HepG2 (cell line): ENCODE data around the gene NCLN. TPM values are rescaled to one million over a fixed set of nuclear protein-coding genes. Genes with fewer than 3 reads are reported as not detected.
A peak's percentile ranks its signal among the peaks of the same experiment; 100 is the strongest.

Source experiments
- CBFB ChIP-seq: sonication (generic); formaldehyde crosslinking; IDR thresholded peaks from 2 replicates; pipeline ENCODE4 v1.4.0; 2020; ENCODE audit warnings: missing genetic modification reagents
- CHD2 ChIP-seq: IDR thresholded peaks from 2 replicates; pipeline ENCODE4 v1.6.1; 2011; ENCODE audit warnings: low read depth, low read length, improper control_type of control experiment
- ELF1 ChIP-seq: sonication (generic); formaldehyde crosslinking; IDR thresholded peaks from 2 replicates; pipeline ENCODE4 v1.4.0; 2020; ENCODE audit warnings: missing genetic modification reagents
- FOXA3 ChIP-seq: IDR thresholded peaks from 2 replicates; pipeline ENCODE4 v1.6.1; 2016; ENCODE audit warnings: missing genetic modification reagents, missing compliant biosample characterization
- GATAD1 ChIP-seq: IDR thresholded peaks from 2 replicates; pipeline ENCODE4 v1.6.1; 2016; ENCODE audit warnings: missing genetic modification reagents, missing compliant biosample characterization
- JUNB ChIP-seq: sonication (generic); formaldehyde crosslinking; IDR thresholded peaks from 2 replicates; pipeline ENCODE4 v1.8.0; 2022; ENCODE audit warnings: missing genetic modification reagents, mild to moderate bottlenecking, borderline replicate concordance
- PHF8 ChIP-seq: sonication (generic); formaldehyde crosslinking; IDR thresholded peaks from 2 replicates; pipeline ENCODE4 v1.5.0; 2020; ENCODE audit warnings: missing genetic modification reagents
- ZMYM3 ChIP-seq: sonication (generic); formaldehyde crosslinking; IDR thresholded peaks from 2 replicates; pipeline ENCODE4 v1.5.1; 2020; ENCODE audit warnings: mild to moderate bottlenecking, missing genetic modification reagents
- ZNF235 ChIP-seq: sonication (generic); formaldehyde crosslinking; IDR thresholded peaks from 2 replicates; pipeline ENCODE4 v1.8.1; 2023; ENCODE audit warnings: mild to moderate bottlenecking, missing genetic modification reagents, borderline replicate concordance
- ZNF552 ChIP-seq: sonication (generic); formaldehyde crosslinking; IDR thresholded peaks from 2 replicates; pipeline ENCODE4 v1.9.0; 2022; ENCODE audit warnings: missing genetic modification reagents, mild to moderate bottlenecking, borderline replicate concordance
- ZNF574 ChIP-seq: sonication (generic); formaldehyde crosslinking; IDR thresholded peaks from 2 replicates; pipeline ENCODE4 v1.4.0; 2020; ENCODE audit warnings: missing genetic modification reagents
- ZNF749 ChIP-seq: sonication (generic); formaldehyde crosslinking; IDR thresholded peaks from 2 replicates; pipeline ENCODE4 v1.8.0; 2022; ENCODE audit warnings: mild to moderate bottlenecking, missing genetic modification reagents, moderate library complexity, borderline replicate concordance
- polyA plus RNA-seq, 8 experiments: library from polyadenylated mRNA; depleted of rRNA in 3 of 8; stranded (reverse) in 7 of 8; unstranded in 1 of 8; fragments of >200 nt; fragmentation: Illumina TruSeq in 4 of 8; extraction: Trizol in 4 of 8; gene quantifications; 2 replicates each; pipeline versions ENCODE4 v1.2.1 to v1.2.3, GENCODE V29; 2011 to 2016; ENCODE audit warnings: low read depth in 4 of 8, missing spikeins in 1 of 8, mixed read lengths in 1 of 8; ENCODE audit not compliant: insufficient read depth in 1 of 8
- total RNA-seq, 5 experiments: library from RNA; depleted of rRNA; stranded (reverse); fragments of >200 nt; fragmentation: Illumina TruSeq; extraction: Trizol; gene quantifications; 2 replicates each; pipeline ENCODE4 v1.2.3, GENCODE V29; 2016; ENCODE audit warnings: low read depth in 1 of 5
- TF ChIP-seq, protein P1 (sequence below): IDR thresholded peaks from 2 replicates; pipeline ENCODE4 v1.6.1; 2012; ENCODE audit warnings: inconsistent platforms
- TF ChIP-seq, protein P2 (sequence below), 2 experiments: fragments of 450-650 bp in 1 of 2; sonication (generic) in 1 of 2; formaldehyde crosslinking in 1 of 2; IDR thresholded peaks; 2 replicates each; pipeline versions ENCODE4 v1.6.1 to v1.8.0; 2016 to 2022; ENCODE audit warnings: antibody characterized with exemption in 1 of 2, mild to moderate bottlenecking in 1 of 2, missing genetic modification reagents in 1 of 2
- TF ChIP-seq, protein P3 (sequence below): sonication (generic); formaldehyde crosslinking; IDR thresholded peaks from 2 replicates; pipeline ENCODE4 v1.8.0; 2022; ENCODE audit warnings: mild to moderate bottlenecking, missing genetic modification reagents

NCLN gene
- total and polyA plus RNA-seq, 2 of the 13 experiments (the other 11 are each of a cell fraction or from before 2014, with no cell fraction given), result 42.6 to 56.0 TPM

GRCh38 chr19:3185461-3186159 lies at the start of gene NCLN (continued):
- TF ChIP-seq, protein P1, sequence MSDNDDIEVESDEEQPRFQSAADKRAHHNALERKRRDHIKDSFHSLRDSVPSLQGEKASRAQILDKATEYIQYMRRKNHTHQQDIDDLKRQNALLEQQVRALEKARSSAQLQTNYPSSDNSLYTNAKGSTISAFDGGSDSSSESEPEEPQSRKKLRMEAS, result peak; percentile 75
- TF ChIP-seq GATAD1 (CRISPR knock-in tag), result peak; percentile 80
- TF ChIP-seq, protein P2, sequence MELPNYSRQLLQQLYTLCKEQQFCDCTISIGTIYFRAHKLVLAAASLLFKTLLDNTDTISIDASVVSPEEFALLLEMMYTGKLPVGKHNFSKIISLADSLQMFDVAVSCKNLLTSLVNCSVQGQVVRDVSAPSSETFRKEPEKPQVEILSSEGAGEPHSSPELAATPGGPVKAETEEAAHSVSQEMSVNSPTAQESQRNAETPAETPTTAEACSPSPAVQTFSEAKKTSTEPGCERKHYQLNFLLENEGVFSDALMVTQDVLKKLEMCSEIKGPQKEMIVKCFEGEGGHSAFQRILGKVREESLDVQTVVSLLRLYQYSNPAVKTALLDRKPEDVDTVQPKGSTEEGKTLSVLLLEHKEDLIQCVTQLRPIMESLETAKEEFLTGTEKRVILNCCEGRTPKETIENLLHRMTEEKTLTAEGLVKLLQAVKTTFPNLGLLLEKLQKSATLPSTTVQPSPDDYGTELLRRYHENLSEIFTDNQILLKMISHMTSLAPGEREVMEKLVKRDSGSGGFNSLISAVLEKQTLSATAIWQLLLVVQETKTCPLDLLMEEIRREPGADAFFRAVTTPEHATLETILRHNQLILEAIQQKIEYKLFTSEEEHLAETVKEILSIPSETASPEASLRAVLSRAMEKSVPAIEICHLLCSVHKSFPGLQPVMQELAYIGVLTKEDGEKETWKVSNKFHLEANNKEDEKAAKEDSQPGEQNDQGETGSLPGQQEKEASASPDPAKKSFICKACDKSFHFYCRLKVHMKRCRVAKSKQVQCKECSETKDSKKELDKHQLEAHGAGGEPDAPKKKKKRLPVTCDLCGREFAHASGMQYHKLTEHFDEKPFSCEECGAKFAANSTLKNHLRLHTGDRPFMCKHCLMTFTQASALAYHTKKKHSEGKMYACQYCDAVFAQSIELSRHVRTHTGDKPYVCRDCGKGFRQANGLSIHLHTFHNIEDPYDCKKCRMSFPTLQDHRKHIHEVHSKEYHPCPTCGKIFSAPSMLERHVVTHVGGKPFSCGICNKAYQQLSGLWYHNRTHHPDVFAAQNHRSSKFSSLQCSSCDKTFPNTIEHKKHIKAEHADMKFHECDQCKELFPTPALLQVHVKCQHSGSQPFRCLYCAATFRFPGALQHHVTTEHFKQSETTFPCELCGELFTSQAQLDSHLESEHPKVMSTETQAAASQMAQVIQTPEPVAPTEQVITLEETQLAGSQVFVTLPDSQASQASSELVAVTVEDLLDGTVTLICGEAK (IDR thresholded peaks at IDR 0.05), result peak; percentile 37; the same call in 1 of the 2 replicates
- TF ChIP-seq, protein P2 (CRISPR knock-in tag; IDR thresholded peaks at IDR 0.05), result no peak; the same call in 1 of the 2 replicates
- 0 out of 2 replicates have a peak, but pooled peaks have one; percentile 40 for TF ChIP-seq CBFB
- peak; percentile 54; the same call in 1 of the 2 replicates for TF ChIP-seq ZNF235 (CRISPR knock-in tag)
- TF ChIP-seq FOXA3 (CRISPR knock-in tag), result peak; percentile 36; the same call in 1 of the 2 replicates
- TF ChIP-seq ZNF574 (CRISPR knock-in tag), result peak; percentile 89
- peak; percentile 64; the same call in 1 of the 2 replicates for TF ChIP-seq ZNF749 (CRISPR knock-in tag)
- TF ChIP-seq ZNF552 (CRISPR knock-in tag), result 0 out of 2 replicates have a peak, but pooled peaks have one; percentile 24
- TF ChIP-seq CHD2, result 0 out of 2 replicates have a peak, but pooled peaks have one; percentile 13
- TF ChIP-seq JUNB (CRISPR knock-in tag), result no peak
- TF ChIP-seq ELF1, result peak; percentile 79
- peak; percentile 72 for TF ChIP-seq PHF8 (CRISPR knock-in tag)
- TF ChIP-seq, protein P3, sequence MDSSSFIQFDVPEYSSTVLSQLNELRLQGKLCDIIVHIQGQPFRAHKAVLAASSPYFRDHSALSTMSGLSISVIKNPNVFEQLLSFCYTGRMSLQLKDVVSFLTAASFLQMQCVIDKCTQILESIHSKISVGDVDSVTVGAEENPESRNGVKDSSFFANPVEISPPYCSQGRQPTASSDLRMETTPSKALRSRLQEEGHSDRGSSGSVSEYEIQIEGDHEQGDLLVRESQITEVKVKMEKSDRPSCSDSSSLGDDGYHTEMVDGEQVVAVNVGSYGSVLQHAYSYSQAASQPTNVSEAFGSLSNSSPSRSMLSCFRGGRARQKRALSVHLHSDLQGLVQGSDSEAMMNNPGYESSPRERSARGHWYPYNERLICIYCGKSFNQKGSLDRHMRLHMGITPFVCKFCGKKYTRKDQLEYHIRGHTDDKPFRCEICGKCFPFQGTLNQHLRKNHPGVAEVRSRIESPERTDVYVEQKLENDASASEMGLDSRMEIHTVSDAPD, result 0 out of 2 replicates have a peak, but pooled peaks have one; percentile 48
- no peak for TF ChIP-seq ZMYM3 (CRISPR knock-in tag)
